Activated CD4-positive, alpha-beta T cell treated with anti-CD3 and anti-CD28 coated beads for 24 hours (primary cell): ENCODE measurements around the gene TMEM59.
"Not testable (repeated sequence)": the region's sequence is repeated elsewhere in the genome, so short reads cannot be mapped to it uniquely, and the experiment has no call there.

Experiments used
- DNase-seq, 2 donors: peaks; one replicate each; pipeline ENCODE4 v3.0.0-alpha.2; 2020; ENCODE audit warnings: low read depth in 2 of 2

TMEM59 gene

DNA sequence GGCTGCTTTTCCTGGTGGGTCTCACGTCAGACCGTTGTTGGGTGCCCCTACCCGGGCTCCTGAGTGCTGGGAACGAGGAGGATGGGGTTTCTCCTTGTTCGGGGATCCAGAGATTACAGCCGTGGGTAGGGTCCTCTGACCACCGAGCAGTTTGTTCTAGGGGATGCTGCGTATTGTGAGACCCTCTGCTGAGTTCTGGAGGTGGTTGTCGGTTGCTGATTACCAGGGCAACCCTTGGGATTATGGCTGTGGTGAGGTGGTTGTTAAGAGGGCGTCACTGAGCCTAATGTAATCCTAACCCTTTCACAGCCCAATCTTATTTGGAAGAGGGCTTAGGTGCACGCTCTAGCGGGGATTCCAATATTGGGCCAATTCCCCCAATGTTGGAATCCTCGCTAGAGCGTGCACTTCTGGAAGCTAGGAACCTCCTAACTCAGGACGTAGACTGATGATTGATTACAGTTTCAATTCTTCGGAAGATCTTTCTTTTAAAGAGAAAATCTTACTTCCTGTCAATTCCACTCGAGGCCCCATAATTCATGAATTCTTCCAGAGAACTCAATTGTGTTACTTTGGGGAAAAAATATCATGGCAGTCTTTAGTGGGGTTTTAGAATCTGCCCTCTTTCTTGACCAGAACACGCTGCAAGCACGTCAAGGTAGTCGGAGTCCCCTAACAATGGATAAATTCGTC, 887 bp upstream of the TMEM59 start:
- no peak for DNase-seq

DNA sequence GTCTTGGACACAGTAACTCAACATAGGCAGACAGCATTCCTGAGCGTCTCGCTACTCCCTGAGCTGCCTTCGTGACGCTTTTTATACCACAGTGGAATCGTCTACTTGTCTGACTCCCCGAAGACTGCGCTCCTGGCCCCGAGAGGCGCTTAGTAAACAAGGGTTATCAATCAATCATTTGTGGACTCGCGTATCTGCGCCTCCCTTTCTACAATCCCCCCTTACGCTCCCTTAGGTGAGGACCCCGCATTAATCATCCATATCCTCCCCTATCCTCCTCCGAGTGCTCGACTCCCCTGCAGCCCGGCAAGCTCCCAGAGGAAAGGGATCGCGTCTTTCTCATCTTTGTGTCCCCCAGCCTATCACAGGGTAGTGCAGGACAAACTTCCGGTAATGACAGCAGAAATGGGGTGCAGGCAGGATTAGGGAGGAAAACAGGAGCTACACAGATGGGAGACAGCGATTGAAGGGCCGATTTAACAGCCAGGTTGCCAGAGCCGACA, 522 bp downstream of the TMEM59 start:
- DNase-seq: peak in 1 of 2 donors; percentile 11

DNA sequence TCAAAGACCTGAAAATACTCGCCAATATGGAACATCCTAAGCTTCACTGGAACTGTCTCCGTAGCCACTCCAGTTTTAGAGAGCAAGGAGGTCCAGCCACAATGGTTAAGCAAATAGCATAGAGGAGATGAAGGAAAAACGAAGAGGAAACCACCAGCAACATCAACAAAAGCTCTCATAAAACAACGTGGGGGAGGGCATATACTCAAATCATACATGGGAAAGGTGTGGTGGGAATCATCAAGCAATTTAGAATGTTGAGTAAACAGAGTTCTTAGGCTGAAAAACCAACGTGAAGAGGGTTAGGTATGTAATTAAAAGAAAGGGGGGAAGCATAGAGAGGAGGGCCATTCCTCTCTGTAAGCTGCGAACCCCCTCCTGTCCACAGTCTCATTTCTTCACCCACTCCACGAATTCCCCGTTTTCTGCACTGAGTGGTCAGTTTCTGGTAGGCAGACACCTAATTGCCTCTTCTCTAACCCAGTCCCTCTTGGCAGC, 1.0 kb downstream of the TMEM59 start:
- DNase-seq: no peak

DNA sequence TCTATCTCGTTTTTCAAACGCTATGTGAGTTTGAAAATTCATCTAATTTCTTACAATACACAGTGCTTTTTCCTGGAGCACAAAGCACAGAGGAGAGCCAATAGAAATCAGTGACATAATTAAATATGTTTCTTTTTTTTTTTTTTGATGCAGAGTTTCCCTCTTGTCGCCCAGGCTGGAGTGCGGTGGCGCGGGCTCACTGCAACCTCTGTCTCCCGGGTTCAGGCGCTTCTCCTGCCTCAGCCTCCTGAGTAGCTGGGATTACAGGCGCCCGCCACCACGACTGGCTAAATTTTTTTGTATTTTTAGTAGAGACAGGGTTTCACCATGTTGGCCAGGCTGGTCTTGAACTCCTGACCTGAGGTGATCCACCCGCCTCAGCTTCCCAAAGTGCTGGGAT, 2.6 kb downstream of the TMEM59 start:
- DNase-seq: not testable (repeated sequence)

DNA sequence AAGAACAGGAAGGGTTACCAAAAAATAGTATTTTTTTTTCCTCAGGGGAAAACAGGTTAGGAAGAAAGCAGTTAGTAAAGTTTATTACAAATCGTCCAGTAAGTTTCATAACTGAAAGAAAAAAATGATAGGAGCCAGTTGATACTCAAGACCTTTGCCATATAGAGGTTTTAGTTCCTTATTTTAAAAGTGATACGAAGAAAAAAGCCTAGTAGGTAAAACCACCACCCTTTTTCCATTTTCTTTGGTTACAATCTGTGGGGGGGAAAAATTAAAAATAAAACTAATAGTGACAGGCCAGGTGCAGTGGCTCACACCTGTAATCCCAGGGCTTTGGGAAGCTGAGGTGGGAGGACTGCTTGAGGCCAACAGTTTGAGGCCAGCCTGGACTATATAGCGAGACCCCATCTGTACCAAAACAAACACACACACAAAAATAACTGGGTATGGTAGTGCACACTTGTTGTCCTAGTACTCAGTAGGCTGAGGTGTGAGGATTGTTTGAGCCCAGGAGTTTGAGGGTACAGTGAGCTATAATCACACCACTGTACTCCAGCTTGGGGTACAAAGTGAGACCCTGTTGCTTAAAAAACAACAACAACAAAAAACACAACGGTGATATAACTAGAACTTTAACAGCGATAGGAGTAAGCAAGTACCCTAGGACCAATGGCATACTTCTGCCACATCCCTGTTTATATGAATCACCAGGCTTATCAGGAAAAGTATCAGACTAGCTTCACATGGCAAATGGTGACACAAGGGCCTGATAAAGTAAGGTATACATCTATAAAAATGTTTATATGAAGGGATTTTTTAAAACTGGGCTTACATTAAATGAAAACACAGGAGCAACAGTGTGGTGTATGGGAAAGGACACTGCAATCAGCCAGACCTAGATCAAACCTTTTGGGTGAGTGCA, 5.4 kb downstream of the TMEM59 start:
- no peak for DNase-seq

DNA sequence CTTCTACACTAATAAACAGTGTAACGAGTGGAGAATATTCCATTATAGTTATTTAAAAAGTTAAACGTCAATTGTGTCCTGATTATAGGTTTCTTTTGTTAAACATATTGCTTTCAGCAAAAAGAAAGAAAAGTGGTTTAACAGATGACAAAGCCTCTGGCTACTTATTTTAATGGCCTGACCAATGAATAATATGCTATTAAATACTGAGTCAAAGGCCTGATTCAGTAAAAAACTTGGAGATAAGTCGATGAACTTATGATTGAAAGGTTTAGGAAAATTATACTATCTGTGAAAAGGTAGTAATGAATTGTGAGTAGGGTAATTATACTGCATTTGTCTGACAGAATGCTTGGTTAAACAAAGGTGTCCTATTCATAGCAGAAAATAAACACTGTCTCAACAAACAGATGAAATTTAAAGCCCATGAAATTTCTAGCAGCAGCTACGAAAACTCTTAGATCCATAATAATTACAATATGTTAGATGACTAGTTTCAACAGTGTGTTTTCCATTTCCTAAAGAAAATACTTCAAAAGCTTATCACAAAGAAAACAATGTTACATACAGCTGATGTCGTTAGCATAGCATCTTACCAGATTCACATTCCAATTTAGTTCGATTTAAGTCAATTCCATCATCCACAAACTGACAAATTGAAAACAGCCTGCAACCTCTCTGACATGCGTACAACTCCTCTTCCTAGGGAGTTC, 6.2 kb downstream of the TMEM59 start:
- DNase-seq: no peak

DNA sequence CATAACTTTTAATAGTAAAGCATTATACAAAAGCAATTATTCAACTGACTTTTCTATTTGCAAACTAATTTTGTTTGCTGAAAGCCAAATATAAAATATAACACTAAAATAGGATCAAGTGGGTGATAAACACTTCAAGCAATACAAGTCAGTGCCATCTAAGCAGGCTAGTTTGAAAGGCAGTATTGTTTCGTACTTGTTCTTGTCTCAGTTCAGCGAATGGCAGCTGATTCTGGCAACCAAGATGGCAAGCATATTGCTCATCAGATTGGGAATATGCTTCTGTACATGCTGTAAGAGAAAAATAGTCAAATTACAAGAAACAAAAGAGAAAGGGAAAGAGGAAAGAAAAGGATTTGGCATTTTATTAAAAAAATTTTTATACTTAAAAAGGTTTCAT, 7.5 kb downstream of the TMEM59 start:
- DNase-seq: no peak

DNA sequence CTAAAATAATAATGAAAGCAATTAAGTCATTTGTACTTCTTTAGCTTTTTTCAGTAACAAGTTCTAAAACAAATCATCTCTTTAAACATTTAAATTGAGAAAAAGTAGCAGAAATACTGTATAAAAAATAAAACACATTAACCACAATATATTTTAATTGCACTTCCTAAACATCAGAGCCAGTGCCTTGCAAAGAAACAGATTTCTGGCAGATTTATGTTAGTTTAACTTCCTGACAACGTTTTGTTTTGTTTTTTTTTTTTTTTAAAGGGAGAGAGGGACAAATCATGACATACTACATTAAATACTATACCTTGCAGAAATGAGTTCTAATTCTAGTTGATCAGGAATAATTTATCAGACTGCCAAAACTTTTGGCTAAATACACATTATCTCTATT, 11.2 kb downstream of the TMEM59 start:
- no peak for DNase-seq

DNA sequence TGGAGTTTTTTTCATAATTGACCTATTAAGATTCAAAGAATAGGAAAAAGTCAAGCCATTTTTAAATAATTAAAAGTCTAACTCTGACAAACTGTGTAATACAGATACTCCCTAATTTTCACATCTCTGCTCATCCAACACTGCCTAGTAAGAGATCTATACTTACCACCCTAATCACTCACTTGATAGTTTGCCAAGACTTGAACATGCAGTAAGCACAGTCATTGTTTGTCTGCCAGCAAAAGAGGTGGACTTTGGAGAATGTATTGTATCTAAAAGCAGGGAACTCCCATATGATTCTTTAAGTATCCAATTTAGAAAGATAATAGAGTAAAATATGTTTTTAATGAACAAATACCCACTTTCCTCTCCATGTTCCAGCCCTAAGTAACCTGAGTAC, 15.5 kb downstream of the TMEM59 start:
- no peak for DNase-seq

DNA sequence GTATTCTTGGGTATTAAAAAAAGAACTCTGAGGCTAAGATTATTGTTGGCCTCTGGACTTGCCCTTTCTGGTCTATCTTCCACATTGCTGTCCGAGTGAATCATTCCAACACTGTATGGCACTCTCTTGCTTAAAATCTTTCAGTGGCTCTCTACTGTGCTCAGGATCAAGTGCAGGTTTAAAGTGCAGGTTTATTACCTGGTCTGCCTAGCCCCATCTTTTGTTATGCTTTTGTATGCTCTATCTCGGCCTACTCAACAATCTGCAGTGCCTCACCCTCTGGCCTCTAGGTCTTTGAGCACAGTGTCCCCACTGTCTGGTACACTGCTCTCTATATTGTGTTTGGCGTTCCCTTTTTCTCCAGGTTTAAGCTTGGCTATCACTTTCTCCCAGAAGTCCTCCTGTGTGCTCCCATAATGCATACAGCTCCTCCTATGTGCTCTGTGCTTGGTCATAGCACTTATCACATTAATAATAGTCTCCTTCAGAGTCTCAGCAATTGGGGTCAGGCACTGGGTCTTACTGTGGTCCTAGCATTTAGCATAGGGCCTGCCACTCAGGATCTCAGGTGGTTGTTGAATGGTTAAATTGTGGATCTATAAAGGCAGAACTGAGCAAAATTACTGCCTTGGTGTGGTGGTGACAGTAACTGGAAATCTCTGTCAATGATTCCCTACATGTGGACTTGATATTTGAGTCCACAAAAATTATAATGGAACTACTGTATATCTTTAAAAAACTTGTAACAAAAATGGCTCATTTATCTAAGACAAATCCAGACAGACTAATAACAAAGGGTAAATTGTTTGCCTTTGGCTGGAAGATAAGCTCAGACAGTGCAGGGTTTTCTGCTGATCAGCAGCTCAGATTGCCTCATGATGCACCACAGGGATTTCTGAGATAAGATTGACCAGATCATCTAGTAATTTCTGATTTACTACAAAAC, 24.4 kb downstream of the TMEM59 start:
- no peak for DNase-seq

DNA sequence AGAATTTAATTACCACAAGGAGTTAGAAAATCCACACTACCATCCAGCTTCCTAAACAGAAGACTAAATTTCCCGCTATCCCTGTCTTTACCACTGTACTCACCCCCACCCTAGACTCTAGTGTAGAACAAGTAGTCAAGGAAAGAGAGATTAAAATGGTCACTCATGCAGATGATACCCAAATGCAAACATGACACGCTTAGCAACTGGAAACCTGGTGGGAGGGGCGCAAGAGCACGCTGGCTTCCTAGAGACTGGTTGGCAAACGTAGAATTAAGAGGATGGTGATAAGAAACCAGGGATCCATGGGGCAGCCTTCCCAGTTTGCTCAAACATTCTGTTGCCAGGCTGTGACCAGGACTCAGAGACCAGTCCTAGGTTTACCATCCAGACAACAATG, 25.2 kb downstream of the TMEM59 start:
- DNase-seq: no peak

DNA sequence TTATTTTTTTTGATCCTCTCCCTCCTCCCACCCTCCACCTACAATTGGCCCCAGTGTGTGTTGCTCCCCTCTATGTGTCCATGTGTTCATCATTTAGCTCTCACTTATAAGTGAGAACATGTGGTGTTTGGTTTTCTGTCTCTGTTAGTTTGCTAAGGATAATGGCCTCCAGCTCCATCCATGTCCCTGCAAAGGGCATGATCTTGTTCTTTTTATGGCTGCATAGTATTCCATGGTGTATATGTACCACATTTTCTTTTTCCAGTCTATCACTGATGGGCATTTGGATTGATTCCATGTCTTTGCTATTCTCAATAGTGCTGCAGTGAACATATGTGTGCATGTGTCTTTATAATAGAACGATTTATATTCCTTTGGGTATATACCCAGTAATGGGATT, 28.2 kb downstream of the TMEM59 start:
- DNase-seq: not testable (repeated sequence)

DNA sequence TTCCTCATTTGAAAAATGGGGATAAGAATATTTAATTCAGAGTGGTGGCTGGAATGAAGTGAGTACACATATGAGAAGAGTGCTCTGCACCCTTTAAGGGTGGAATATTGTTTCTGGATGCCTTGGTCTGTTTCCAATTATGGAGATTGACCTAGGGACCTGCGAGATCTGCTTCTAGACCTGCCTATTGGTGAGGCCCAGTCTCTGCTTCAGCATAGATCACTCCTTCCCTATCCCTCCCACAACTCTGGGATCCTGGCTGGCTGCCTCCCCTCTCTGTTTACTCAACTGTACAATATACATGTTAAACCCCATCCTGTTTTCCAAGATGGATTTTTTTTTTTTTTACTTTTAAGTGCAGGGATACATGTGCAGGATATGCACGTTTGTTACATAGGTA, 28.6 kb downstream of the TMEM59 start:
- no peak for DNase-seq

DNA sequence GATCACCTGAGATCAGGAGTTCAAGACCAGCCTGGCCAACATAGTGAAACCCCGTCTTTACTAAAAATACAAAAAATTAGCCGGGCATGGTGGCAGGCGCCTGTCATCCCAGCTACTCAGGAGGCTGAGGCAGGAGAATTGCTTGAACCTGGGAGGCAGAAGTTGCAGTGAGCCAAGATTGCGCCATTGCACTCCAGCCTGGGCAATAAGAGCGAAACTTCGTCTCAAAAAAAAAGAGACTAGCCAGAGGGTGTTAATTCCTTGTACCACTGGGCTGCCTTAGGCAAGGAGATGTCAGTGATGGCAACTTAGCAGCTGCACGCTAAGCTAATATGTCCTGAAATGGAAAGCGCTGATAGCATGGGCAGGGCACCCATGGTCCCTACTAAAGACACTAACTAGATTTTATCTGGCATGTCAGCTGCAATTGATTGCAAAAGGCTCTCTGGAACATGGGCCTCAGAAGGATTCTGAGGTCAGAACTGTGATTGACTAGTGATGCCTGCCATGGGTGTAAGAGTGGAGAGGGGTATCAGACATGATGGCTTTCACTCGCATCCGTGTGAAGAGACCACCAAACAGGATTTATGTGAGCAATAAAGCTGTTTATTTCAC, 33.3 kb downstream of the TMEM59 start:
- not testable (repeated sequence) for DNase-seq

DNA sequence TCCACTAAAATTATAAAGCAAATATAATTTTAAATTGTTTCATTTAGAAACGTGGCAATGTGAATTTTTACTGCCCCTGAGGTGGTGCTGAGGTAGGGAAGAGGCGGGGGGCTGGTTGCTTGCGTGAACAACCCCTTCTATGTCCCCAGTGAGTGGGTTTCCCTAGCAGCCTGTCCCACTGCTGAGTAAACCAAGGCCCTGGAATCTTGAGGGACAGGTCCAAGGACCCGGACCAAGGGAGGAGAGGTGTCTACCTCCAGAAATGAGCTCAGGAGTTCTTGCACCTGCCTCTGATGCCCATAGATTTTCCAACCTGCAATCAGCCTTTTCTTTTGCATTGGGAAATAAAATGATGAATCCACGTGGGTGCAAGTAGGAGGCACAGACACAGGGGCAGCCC, 34.4 kb downstream of the TMEM59 start:
- DNase-seq: no peak

DNA sequence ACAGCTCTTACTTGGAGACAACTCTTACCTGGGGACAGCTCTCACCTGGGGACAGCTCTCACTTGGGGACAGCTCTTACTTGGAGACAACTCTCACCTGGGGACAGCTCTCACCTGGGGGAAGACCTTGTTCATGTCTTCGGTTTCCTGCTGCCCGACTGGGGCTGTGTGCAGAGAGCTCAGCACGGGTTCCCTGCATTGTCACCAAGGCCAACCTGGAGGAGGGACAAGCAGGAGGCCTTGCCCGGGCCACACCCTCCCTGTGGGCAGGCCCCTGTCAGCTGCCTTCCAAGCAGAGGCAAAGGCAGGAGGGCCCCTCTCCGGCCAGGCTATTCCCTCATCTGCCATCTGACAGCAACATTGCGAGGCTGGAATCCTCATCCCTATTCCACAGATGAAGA, 35.0 kb downstream of the TMEM59 start, which contains the start of gene LDLRAD1:
Gene LDLRAD1 (minus strand): TSS at position 208 of the 400 bp plus-strand sequence. CDS start 74 bp downstream, at position 134.
- DNase-seq: no peak

DNA sequence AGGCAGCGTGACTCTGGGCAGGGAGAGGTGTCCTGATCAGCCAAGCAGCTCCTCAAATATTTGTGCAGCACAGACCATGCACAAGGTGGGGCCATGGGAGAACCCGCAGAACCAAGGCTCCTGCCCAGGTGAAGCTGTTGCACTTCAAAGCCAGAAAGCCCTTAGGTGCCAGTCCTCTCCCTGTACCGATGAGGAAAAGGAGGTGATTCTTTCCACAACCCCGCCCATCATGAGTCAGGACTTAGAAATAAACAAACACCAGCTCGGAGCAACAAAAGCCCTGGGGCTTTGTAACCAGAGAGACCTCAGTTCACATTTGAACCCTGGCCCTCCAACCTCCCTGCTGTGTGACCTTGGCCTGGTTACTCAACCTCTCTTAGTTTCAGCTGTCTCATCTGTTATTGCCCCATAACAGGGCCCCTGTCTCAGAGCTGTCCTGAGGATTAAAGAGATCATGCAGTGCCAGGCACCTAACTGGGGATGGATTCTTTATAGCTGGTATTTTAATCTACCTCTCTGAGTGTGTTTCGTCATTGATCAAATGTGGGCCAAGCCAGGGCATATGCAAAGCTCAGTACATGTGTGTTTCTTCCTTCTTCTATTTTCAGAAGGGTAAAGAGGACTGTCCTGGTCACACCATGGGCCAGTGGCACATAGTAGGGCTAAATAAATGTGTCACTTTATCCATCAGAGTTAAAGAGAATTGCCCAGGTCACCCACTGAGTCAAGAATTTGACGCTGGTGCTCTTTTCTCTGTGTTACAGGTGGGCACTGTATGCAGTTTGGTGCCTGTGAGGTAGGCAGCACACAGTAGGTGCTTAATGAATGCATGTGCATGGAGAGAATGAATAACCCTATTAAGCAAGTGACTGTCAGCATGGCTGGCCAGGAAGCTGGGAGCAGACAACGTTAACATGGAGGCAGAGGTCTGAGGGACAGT, 36.4 kb downstream of the TMEM59 start:
- no peak for DNase-seq

DNA sequence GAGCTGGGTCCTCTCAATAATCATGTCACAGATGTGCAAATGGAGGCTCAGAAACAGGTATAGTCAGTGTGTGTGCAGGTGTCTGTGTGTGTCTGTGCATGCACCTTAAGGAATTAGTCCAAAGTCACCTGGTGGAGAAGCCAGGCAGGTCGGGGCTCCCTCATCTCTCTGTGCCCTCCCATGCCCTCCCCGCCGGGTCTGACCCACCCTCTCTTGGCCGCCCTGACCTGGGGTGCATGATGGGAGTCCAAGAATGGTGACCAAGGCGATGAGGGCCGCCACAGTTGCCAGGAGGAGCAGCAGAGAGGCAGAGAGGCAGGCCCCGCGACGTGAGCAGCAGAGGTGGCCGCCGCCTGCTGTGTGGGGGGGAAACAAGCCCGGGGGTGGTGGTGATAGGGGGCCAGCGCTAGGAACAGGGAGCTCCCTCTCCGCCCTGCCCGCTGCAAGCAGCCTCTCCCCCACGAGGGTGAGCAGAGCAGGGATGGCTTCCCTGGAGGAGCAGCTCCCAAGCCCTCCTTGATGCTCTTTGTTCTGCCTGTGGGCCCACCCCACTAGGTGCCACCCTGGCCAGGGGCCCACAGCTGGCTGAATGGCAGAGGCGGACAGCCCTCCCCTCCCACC, 38.9 kb downstream of the TMEM59 start:
- DNase-seq: no peak
